Measurements from ENCODE around the gene PAX5. TPM values are rescaled to one million over a fixed set of nuclear protein-coding genes. Genes with fewer than 3 reads are reported as not detected.
A peak's percentile ranks its signal among the peaks of the same experiment; 100 is the strongest.

The PAX5 gene
- polyA plus RNA-seq, 3 donors = 0.03 to 0.15 TPM; not detected in 1

GRCh38 chr9:36848946-36849345, 185.1 kb downstream of the PAX5 start:
- no peaks in the 10 kb centered on the region for H3K9me3 ChIP-seq (replicated peaks in 1 of 2; ENCODE audit: control insufficient read depth in 1 of 2, insufficient read depth in 1 of 2, low read length in 2 of 2)
- intact Hi-C loops (cut with micrococcal nuclease) = no loop called here
- H3K27ac ChIP-seq (ENCODE audit: low read depth in 1 of 2, low read length in 2 of 2) = no peak overlapping the region
- H3K27me3 ChIP-seq (ENCODE audit: control insufficient read depth in 2 of 2, insufficient read depth in 2 of 2, low read length in 2 of 2) = no peaks in the 10 kb centered on the region
- no peaks in the 10 kb centered on the region for H3K4me1 ChIP-seq (ENCODE audit: control insufficient read depth in 1 of 2, insufficient read depth in 2 of 2, low read length in 2 of 2)
- no peaks in the 10 kb centered on the region for H4K20me1 ChIP-seq (ENCODE audit: insufficient read depth, low read length)
- Mint-ChIP-seq H3K9me3 (peaks cover 0 to 2% (median 0%) of the 10 kb centered on the region in 7 donors), H3K27me3 (ENCODE audit: low read depth in 3 of 3) (peaks cover 1 to 5% (median 5%) of the 10 kb centered on the region in 3 donors), H3K36me3 (no peaks in the 10 kb centered on the region), H3K4me3 (no peak overlapping the region), H3K4me1 (no peaks in the 10 kb centered on the region), H3K27ac (peak overlapping the region in 2 of 7 donors; percentile 3 to 27)
- no peaks in the 10 kb centered on the region for H3K36me3 ChIP-seq (replicated peaks in 1 of 2; ENCODE audit: control insufficient read depth in 1 of 2, insufficient read depth in 2 of 2, low read length in 2 of 2)
- DNase-seq = no peak
- no peak overlapping the region for H3K4me3 ChIP-seq (replicated peaks in 1 of 3; ENCODE audit: low read depth in 2 of 3, low read length in 3 of 3)
- no peaks in the 10 kb centered on the region for H3K79me2 ChIP-seq (ENCODE audit: insufficient read depth, low read length)
- H3K9ac ChIP-seq (ENCODE audit: insufficient read depth, low read length, poor library complexity, severe bottlenecking) = no peak overlapping the region
- WGBS (ENCODE audit: insufficient coverage) = 96% methylated on average over 5 of the region's 5 CpGs
- no peak overlapping the region for H2AFZ ChIP-seq (ENCODE audit: insufficient read depth, low read depth, low read length, poor library complexity, severe bottlenecking)
- H3K4me2 ChIP-seq (replicated peaks; ENCODE audit: extremely low read depth, low read length, poor library complexity, severe bottlenecking) = no peak overlapping the region
- TF ChIP-seq CTCF (IDR thresholded peaks at IDR 0.05) = no peak

DNA sequence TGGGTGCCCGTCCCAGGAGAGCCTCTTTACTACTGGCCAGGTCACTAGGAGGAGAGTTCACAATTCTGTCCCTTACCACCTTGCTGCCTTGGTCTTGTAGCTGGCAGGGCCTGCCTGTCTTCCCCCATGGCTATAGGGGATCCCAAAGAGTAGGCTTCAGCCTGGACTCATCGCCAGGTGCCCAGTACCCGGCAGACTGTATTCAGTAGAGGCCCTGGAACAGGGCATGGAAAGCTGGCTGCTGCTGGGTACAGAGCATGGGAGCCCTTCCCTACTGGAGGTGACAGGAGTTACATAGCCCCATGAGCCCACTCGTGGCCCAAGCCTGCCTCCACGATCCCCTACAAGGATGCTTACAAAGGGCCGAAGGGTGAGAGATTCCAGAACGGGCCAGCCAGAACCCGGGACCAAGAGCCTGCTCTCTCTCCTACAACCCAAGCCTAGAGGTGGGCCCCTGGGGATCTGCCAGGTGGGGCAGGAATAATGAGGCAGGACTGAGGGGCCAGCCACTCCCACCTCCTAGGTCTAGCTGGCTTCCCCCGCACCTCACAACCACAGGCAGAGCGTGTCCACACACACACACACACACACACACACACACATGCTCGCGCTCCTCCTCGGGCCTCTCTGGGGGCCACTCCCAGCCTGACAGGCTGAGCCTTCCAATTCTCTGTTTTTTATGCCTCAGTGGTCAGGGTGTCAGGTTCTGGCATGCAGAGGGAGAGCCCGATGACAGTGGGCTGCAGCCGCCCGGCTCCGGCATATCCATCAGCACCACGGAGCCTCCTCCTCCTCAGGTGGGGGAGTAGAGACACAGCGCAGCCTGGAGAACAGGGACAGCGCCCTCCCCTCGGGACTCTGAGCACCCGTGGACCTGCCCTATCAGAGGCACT, 186.0 kb downstream of the PAX5 start:
- Histone ChIP-seq H3K27ac (ENCODE audit: low read depth in 1 of 2, low read length in 2 of 2) (no peak overlapping the region), H3K79me2 (ENCODE audit: insufficient read depth, low read length) (no peaks in the 10 kb centered on the region), H4K20me1 (ENCODE audit: insufficient read depth, low read length) (no peaks in the 10 kb centered on the region), H3K9ac (ENCODE audit: insufficient read depth, low read length, poor library complexity, severe bottlenecking) (no peak overlapping the region), H3K36me3 (replicated peaks in 1 of 2; ENCODE audit: control insufficient read depth in 1 of 2, insufficient read depth in 2 of 2, low read length in 2 of 2) (no peaks in the 10 kb centered on the region), H3K4me3 (replicated peaks in 1 of 3; ENCODE audit: low read depth in 2 of 3, low read length in 3 of 3) (no peak overlapping the region), H3K9me3 (replicated peaks in 1 of 2; ENCODE audit: control insufficient read depth in 1 of 2, insufficient read depth in 1 of 2, low read length in 2 of 2) (no peaks in the 10 kb centered on the region), H3K4me1 (ENCODE audit: control insufficient read depth in 1 of 2, insufficient read depth in 2 of 2, low read length in 2 of 2) (no peaks in the 10 kb centered on the region), H3K27me3 (ENCODE audit: control insufficient read depth in 2 of 2, insufficient read depth in 2 of 2, low read length in 2 of 2) (no peaks in the 10 kb centered on the region), H3K4me2 (replicated peaks; ENCODE audit: extremely low read depth, low read length, poor library complexity, severe bottlenecking) (no peak overlapping the region), H2AFZ (ENCODE audit: insufficient read depth, low read depth, low read length, poor library complexity, severe bottlenecking) (no peak overlapping the region)
- TF ChIP-seq CTCF (IDR thresholded peaks at IDR 0.05) = no peak
- Mint-ChIP-seq H3K4me3 (no peak overlapping the region), H3K4me1 (no peaks in the 10 kb centered on the region), H3K27me3 (ENCODE audit: low read depth in 3 of 3) (peaks cover 1 to 5% (median 5%) of the 10 kb centered on the region in 3 donors), H3K27ac (no peak overlapping the region), H3K36me3 (no peaks in the 10 kb centered on the region), H3K9me3 (peaks cover 0 to 2% (median 0%) of the 10 kb centered on the region in 7 donors)
- DNase-seq = no peak
- WGBS (ENCODE audit: insufficient coverage) = 87% methylated on average over 13 of the region's 22 CpGs
- intact Hi-C loops (cut with micrococcal nuclease) = no loop called here
